Peyer's patch (tissue), 4 donors: Measurements from ENCODE around the gene FAAH2. TPM values are rescaled to one million over a fixed set of nuclear protein-coding genes. Genes with fewer than 3 reads are reported as not detected.

ENCODE experiments used
- DNase-seq, 3 donors: peaks; one replicate each; pipeline ENCODE4 v3.0.0-alpha.2; 2017 to 2019
- H3K27ac ChIP-seq, 4 donors: fragments of 200-600 bp; sonication (generic); one replicate each; pipeline ENCODE4 v1.5.1; 2016 to 2019
- H3K27me3 ChIP-seq, 2 donors: fragments of 200-600 bp; sonication (generic); one replicate each; pipeline ENCODE4 v1.5.1; 2019
- H3K36me3 ChIP-seq, 3 donors: fragments of 200-600 bp; sonication (generic); one replicate each; pipeline ENCODE4 v1.5.1; 2016 to 2019
- H3K4me1 ChIP-seq, 4 donors: fragments of 200-600 bp; sonication (generic); one replicate each; pipeline ENCODE4 v1.5.1; 2016 to 2019
- H3K4me3 ChIP-seq, 4 donors: fragments of 200-600 bp; sonication (generic); 1 replicate in 3 of 4; 2 replicates in 1 of 4; pipeline ENCODE4 v1.5.1; 2016 to 2019; ENCODE audit warnings: mild to moderate bottlenecking in 1 of 4
- H3K9me3 ChIP-seq, 4 donors: fragments of 200-600 bp; sonication (generic); one replicate each; pipeline ENCODE4 v1.5.1; 2016 to 2019; ENCODE audit warnings: mild to moderate bottlenecking in 1 of 4
- CTCF ChIP-seq, 6 experiments: fragments of 450-650 bp in 4 of 6; fragments of 200-600 bp in 2 of 6; sonication (generic) in 1 of 6; IDR thresholded peaks; one replicate each; pipeline ENCODE4 v1.5.1; 2017 to 2019; ENCODE audit warnings: antibody characterized with exemption in 6 of 6, mild to moderate bottlenecking in 3 of 6, moderate library complexity in 1 of 6
- POLR2A ChIP-seq, 2 donors: fragments of 450-650 bp; IDR thresholded peaks; one replicate each; pipeline ENCODE4 v1.5.1; 2017; ENCODE audit warnings: antibody characterized with exemption in 2 of 2, mild to moderate bottlenecking in 2 of 2, moderate library complexity in 2 of 2
- total RNA-seq, 4 donors: library from RNA; depleted of rRNA; stranded (reverse); fragments of >200 nt; gene quantifications; one replicate each; pipeline ENCODE4 v1.1.0, GENCODE V29; 2016

FAAH2 gene
- total RNA-seq, 4 donors from 2014 or later = 7.2 to 21.5 (median 16.4) TPM

GRCh38 chrX:57266871-57267270 lies 19.6 kb upstream of the FAAH2 start:
- TF ChIP-seq CTCF (IDR thresholded peaks at IDR 0.05) = no peak
- no peak for TF ChIP-seq POLR2A (IDR thresholded peaks at IDR 0.05)
- H3K9me3 ChIP-seq = no peaks in the 10 kb centered on the region
- no peaks in the 10 kb centered on the region for H3K27me3 ChIP-seq
- no peak overlapping the region for H3K27ac ChIP-seq
- no peak overlapping the region for H3K4me3 ChIP-seq
- no peaks in the 10 kb centered on the region for H3K4me1 ChIP-seq
- no peaks in the 10 kb centered on the region for H3K36me3 ChIP-seq
- no peak for DNase-seq

GRCh38 chrX:57267308-57267707 lies 19.2 kb upstream of the FAAH2 start:
- TF ChIP-seq POLR2A (IDR thresholded peaks at IDR 0.05) = no peak

GRCh38 chrX:57270980-57271379 lies 15.5 kb upstream of the FAAH2 start:
- Histone ChIP-seq H3K27ac (no peak overlapping the region), H3K27me3 (no peaks in the 10 kb centered on the region), H3K4me3 (no peak overlapping the region), H3K4me1 (no peaks in the 10 kb centered on the region), H3K36me3 (no peaks in the 10 kb centered on the region), H3K9me3 (no peaks in the 10 kb centered on the region)
- DNase-seq = no peak
- TF ChIP-seq POLR2A (IDR thresholded peaks at IDR 0.05) (no peak), CTCF (IDR thresholded peaks at IDR 0.05) (no peak)

More at GRCh38 chrX:57267308-57267707, 19.2 kb upstream of the FAAH2 start:
- H3K27ac ChIP-seq = no peak overlapping the region
- no peaks in the 10 kb centered on the region for H3K9me3 ChIP-seq
- DNase-seq = no peak
- no peak overlapping the region for H3K4me3 ChIP-seq
- H3K27me3 ChIP-seq = no peaks in the 10 kb centered on the region
- no peaks in the 10 kb centered on the region for H3K36me3 ChIP-seq
- no peaks in the 10 kb centered on the region for H3K4me1 ChIP-seq

- no peaks in the 10 kb centered on the region for H3K9me3 ChIP-seq
- no peak overlapping the region for H3K4me3 ChIP-seq
- H3K4me1 ChIP-seq = no peaks in the 10 kb centered on the region
- no peak for TF ChIP-seq CTCF (IDR thresholded peaks at IDR 0.05)
- no peak for TF ChIP-seq POLR2A (IDR thresholded peaks at IDR 0.05)
- H3K27me3 ChIP-seq = no peaks in the 10 kb centered on the region
- no peaks in the 10 kb centered on the region for H3K36me3 ChIP-seq
- no peak overlapping the region for H3K27ac ChIP-seq
- no peak for DNase-seq
Observed at GRCh38 chrX:57282568-57282967, 3.9 kb upstream of the FAAH2 start.

GRCh38 chrX:57285001-57285400 lies 1.5 kb upstream of the FAAH2 start:
- H3K9me3 ChIP-seq = no peaks in the 10 kb centered on the region
- H3K4me3 ChIP-seq = no peak overlapping the region
- H3K27ac ChIP-seq = no peak overlapping the region
- no peaks in the 10 kb centered on the region for H3K36me3 ChIP-seq
- TF ChIP-seq CTCF (IDR thresholded peaks at IDR 0.05) (no peak), POLR2A (IDR thresholded peaks at IDR 0.05) (no peak)
- no peaks in the 10 kb centered on the region for H3K27me3 ChIP-seq
- no peaks in the 10 kb centered on the region for H3K4me1 ChIP-seq
- DNase-seq = no peak

- Histone ChIP-seq H3K9me3 (no peaks in the 10 kb centered on the region), H3K4me1 (no peaks in the 10 kb centered on the region), H3K36me3 (no peaks in the 10 kb centered on the region), H3K27ac (no peak overlapping the region), H3K27me3 (no peaks in the 10 kb centered on the region), H3K4me3 (no peak overlapping the region)
- TF ChIP-seq CTCF (IDR thresholded peaks at IDR 0.05) (no peak), POLR2A (IDR thresholded peaks at IDR 0.05) (no peak)
- DNase-seq = no peak
Observed at GRCh38 chrX:57289089-57289488, 2.6 kb downstream of the FAAH2 start.
